GM21526 (cell line): ENCODE results near the gene GJB4.
"Not testable (repeated sequence)": the region's sequence is repeated elsewhere in the genome, so short reads cannot be mapped to it uniquely, and the experiment has no call there.

Source experiments
- ATAC-seq: cut with Tn5 transposase; IDR thresholded peaks from one replicate; pipeline ENCODE4 v1.9.1; 2021; ENCODE audit warnings: moderate library complexity; ENCODE audit not compliant: unreplicated experiment, low FRiP score

The GJB4 gene

GRCh38 chr1:34794001-34794789 lies 34.7 kb downstream of the GJB4 start:
- ATAC-seq: no peak

DNA sequence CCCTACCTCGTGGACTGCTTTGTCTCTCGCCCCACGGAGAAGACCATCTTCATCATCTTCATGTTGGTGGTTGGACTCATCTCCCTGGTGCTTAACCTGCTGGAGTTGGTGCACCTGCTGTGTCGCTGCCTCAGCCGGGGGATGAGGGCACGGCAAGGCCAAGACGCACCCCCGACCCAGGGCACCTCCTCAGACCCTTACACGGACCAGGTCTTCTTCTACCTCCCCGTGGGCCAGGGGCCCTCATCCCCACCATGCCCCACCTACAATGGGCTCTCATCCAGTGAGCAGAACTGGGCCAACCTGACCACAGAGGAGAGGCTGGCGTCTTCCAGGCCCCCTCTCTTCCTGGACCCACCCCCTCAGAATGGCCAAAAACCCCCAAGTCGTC lies 35.2 kb downstream of the GJB4 start:
- no peak for ATAC-seq

- ATAC-seq: no peak
Measured at GRCh38 chr1:34795916-34796315, 36.4 kb downstream of the GJB4 start.

GRCh38 chr1:34796990-34797389 lies 37.5 kb downstream of the GJB4 start:
- no peak for ATAC-seq

- ATAC-seq: no peak
Measured at GRCh38 chr1:34800214-34800613, 40.7 kb downstream of the GJB4 start.

- ATAC-seq: no peak
Measured at GRCh38 chr1:34803770-34804169, 44.2 kb downstream of the GJB4 start.

- ATAC-seq: no peak
Measured at GRCh38 chr1:34806396-34806795, 46.9 kb downstream of the GJB4 start.

GRCh38 chr1:34808051-34808810 lies 48.7 kb downstream of the GJB4 start:
- ATAC-seq: no peak

GRCh38 chr1:34810781-34811180 lies 51.2 kb downstream of the GJB4 start:
- not testable (repeated sequence) for ATAC-seq
